HepG2 (cell line): Measurements from ENCODE around the gene MIR17HG. TPM values are rescaled to one million over a fixed set of nuclear protein-coding genes. Genes with fewer than 3 reads are reported as not detected.

Source experiments
- BRD4 ChIP-seq: sonication (generic); formaldehyde crosslinking; IDR thresholded peaks from 2 replicates; pipeline ENCODE4 v1.4.0; 2020; ENCODE audit warnings: missing genetic modification reagents
- CHCHD3 ChIP-seq: sonication (generic); formaldehyde crosslinking; IDR thresholded peaks from 2 replicates; pipeline ENCODE4 v1.8.0; 2022; ENCODE audit warnings: mild to moderate bottlenecking, missing genetic modification reagents, moderate library complexity
- FOXC1 ChIP-seq: sonication (generic); formaldehyde crosslinking; IDR thresholded peaks from 2 replicates; pipeline ENCODE4 v1.8.0; 2022; ENCODE audit warnings: mild to moderate bottlenecking, missing genetic modification reagents, borderline replicate concordance
- HOXD1 ChIP-seq: sonication (generic); formaldehyde crosslinking; IDR thresholded peaks from 2 replicates; pipeline ENCODE4 v1.5.0; 2020; ENCODE audit warnings: missing genetic modification reagents
- MAF1 ChIP-seq: sonication (generic); formaldehyde crosslinking; IDR thresholded peaks from 2 replicates; pipeline ENCODE4 v1.5.0; 2020; ENCODE audit warnings: missing genetic modification reagents, borderline replicate concordance
- MIXL1 ChIP-seq: IDR thresholded peaks from 2 replicates; pipeline ENCODE4 v1.6.1; 2016
- MXI1 ChIP-seq: IDR thresholded peaks from 3 replicates; pipeline ENCODE4 v1.6.1; 2012; ENCODE audit warnings: low read depth, low read length, inconsistent platforms, borderline replicate concordance
- NFKB2 ChIP-seq: sonication (generic); formaldehyde crosslinking; IDR thresholded peaks from 2 replicates; pipeline ENCODE4 v1.4.0; 2020; ENCODE audit warnings: missing genetic modification reagents, borderline replicate concordance
- NFYC ChIP-seq: IDR thresholded peaks from 2 replicates; pipeline ENCODE4 v1.6.1; 2016; ENCODE audit warnings: missing genetic modification reagents, missing compliant biosample characterization
- POLR2AphosphoS5 ChIP-seq: IDR thresholded peaks from 2 replicates; pipeline ENCODE4 v1.6.1; 2012; ENCODE audit warnings: low read depth, low read length
- RFXANK ChIP-seq: IDR thresholded peaks from 2 replicates; pipeline ENCODE4 v1.6.1; 2016
- SUZ12 ChIP-seq: fragments of 150-350 bp; IDR thresholded peaks from 2 replicates; pipeline ENCODE4 v1.6.1; 2014; ENCODE audit warnings: low read depth, low read length
- TP53 ChIP-seq: sonication (generic); formaldehyde crosslinking; conservative IDR thresholded peaks from 2 replicates; pipeline ENCODE4 v1.4.0; 2020; ENCODE audit warnings: missing genetic modification reagents
- ZFAT ChIP-seq: sonication (generic); formaldehyde crosslinking; conservative IDR thresholded peaks from 2 replicates; pipeline ENCODE4 v1.8.1; 2023; ENCODE audit warnings: missing genetic modification reagents, inconsistent platforms
- ZFP36L2 ChIP-seq: sonication (generic); formaldehyde crosslinking; IDR thresholded peaks from 2 replicates; pipeline ENCODE4 v1.4.0; 2020; ENCODE audit warnings: missing genetic modification reagents
- ZFP37 ChIP-seq: sonication (generic); formaldehyde crosslinking; IDR thresholded peaks from 2 replicates; pipeline ENCODE4 v1.4.0; 2020; ENCODE audit warnings: missing genetic modification reagents, borderline replicate concordance
- ZNF143 ChIP-seq: sonication (generic); formaldehyde crosslinking; IDR thresholded peaks from 2 replicates; pipeline ENCODE4 v1.4.0; 2020; ENCODE audit warnings: missing genetic modification reagents
- ZNF674 ChIP-seq: sonication (generic); formaldehyde crosslinking; IDR thresholded peaks from 2 replicates; pipeline ENCODE4 v1.5.0; 2020; ENCODE audit warnings: low read depth, mild to moderate bottlenecking, missing genetic modification reagents
- polyA plus RNA-seq, 8 experiments: library from polyadenylated mRNA; depleted of rRNA in 3 of 8; stranded (reverse) in 7 of 8; unstranded in 1 of 8; fragments of >200 nt; fragmentation: Illumina TruSeq in 4 of 8; extraction: Trizol in 4 of 8; gene quantifications; 2 replicates each; pipeline versions ENCODE4 v1.2.1 to v1.2.3, GENCODE V29; 2011 to 2016; ENCODE audit warnings: low read depth in 4 of 8, missing spikeins in 1 of 8, mixed read lengths in 1 of 8; ENCODE audit not compliant: insufficient read depth in 1 of 8
- total RNA-seq, 5 experiments: library from RNA; depleted of rRNA; stranded (reverse); fragments of >200 nt; fragmentation: Illumina TruSeq; extraction: Trizol; gene quantifications; 2 replicates each; pipeline ENCODE4 v1.2.3, GENCODE V29; 2016; ENCODE audit warnings: low read depth in 1 of 5
- TF ChIP-seq, protein P1 (sequence below): sonication (generic); formaldehyde crosslinking; IDR thresholded peaks from 2 replicates; pipeline ENCODE4 v1.8.0; 2022; ENCODE audit warnings: missing genetic modification reagents, mild to moderate bottlenecking, inconsistent platforms, borderline replicate concordance
- TF ChIP-seq, protein P2 (sequence below): IDR thresholded peaks from 2 replicates; pipeline ENCODE4 v1.6.1; 2016
- TF ChIP-seq, protein P3 (sequence below): sonication (generic); formaldehyde crosslinking; IDR thresholded peaks from 2 replicates; pipeline ENCODE4 v1.8.0; 2022; ENCODE audit warnings: low read depth, missing genetic modification reagents
- TF ChIP-seq, protein P4 (sequence below): sonication (generic); formaldehyde crosslinking; IDR thresholded peaks from 2 replicates; pipeline ENCODE4 v1.5.0; 2020; ENCODE audit warnings: missing genetic modification reagents
- TF ChIP-seq, protein P5 (sequence below): sonication (generic); formaldehyde crosslinking; IDR thresholded peaks from 2 replicates; pipeline ENCODE4 v1.4.0; 2020; ENCODE audit warnings: missing genetic modification reagents, borderline replicate concordance

Gene MIR17HG
- total and polyA plus RNA-seq, 2 of the 13 experiments (the other 11 are each of a cell fraction or from before 2014, with no cell fraction given): 2.5 to 12.3 TPM

DNA sequence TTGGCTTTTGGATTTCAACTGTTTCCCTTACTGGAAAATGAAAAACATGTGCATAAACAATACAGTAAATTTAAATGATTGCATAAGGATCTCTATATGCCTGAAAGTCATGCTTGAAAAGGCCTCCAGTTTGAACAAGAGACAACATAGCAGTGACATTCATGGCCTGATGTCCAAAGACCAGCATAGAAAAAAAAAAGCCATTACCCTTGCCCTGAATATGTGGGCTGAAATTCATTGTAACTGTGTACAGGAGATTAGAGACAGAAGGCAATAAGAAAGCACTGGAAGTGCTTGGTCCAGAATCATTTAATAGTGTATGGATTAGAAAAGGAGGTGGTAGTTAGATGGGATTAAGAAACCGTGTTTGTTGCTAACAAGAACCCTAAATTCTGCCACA lies 15.4 kb downstream of the MIR17HG start (continued):
- TF ChIP-seq TP53 (CRISPR knock-in tag) (no peak), BRD4 (CRISPR knock-in tag) (no peak), NFYC (CRISPR knock-in tag) (no peak), ZNF674 (CRISPR knock-in tag) (no peak), MXI1 (no peak), ZNF143 (CRISPR knock-in tag) (no peak), RFXANK (CRISPR knock-in tag) (no peak), ZFAT (CRISPR knock-in tag) (no peak), SUZ12 (no peak), MAF1 (CRISPR knock-in tag) (no peak), FOXC1 (CRISPR knock-in tag) (no peak), HOXD1 (CRISPR knock-in tag) (no peak), MIXL1 (peak; percentile 61; the same call in 1 of the 2 replicates), POLR2AphosphoS5 (peak; percentile 11; the same call in 1 of the 2 replicates), ZFP37 (CRISPR knock-in tag) (no peak), ZFP36L2 (CRISPR knock-in tag) (no peak), NFKB2 (CRISPR knock-in tag) (no peak), CHCHD3 (CRISPR knock-in tag) (no peak)
- TF ChIP-seq, protein P1, sequence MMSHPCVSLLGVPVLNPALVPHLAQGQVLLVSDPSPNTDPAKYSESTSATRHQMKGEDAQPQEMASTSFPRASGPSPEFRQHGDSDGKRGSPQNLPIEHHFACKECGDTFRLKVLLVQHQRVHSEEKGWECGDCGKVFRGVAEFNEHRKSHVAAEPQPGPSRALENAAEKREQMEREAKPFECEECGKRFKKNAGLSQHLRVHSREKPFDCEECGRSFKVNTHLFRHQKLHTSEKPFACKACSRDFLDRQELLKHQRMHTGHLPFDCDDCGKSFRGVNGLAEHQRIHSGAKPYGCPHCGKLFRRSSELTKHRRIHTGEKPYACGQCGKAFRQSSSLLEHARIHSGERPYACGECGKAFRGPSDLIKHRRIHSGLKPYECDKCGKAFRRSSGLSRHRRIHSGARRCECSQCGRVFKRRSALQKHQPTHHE (CRISPR knock-in tag): no peak
- TF ChIP-seq, protein P2, sequence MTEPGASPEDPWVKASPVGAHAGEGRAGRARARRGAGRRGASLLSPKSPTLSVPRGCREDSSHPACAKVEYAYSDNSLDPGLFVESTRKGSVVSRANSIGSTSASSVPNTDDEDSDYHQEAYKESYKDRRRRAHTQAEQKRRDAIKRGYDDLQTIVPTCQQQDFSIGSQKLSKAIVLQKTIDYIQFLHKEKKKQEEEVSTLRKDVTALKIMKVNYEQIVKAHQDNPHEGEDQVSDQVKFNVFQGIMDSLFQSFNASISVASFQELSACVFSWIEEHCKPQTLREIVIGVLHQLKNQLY (CRISPR knock-in tag): no peak
- TF ChIP-seq, protein P3, sequence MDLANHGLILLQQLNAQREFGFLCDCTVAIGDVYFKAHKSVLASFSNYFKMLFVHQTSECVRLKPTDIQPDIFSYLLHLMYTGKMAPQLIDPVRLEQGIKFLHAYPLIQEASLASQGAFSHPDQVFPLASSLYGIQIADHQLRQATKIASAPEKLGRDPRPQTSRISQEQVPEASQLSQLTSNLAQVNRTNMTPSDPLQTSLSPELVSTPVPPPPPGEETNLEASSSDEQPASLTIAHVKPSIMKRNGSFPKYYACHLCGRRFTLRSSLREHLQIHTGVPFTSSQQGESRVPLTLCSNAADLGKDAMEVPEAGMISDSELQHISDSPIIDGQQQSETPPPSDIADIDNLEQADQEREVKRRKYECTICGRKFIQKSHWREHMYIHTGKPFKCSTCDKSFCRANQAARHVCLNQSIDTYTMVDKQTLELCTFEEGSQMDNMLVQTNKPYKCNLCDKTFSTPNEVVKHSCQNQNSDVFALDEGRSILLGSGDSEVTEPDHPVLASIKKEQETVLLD: no peak
- TF ChIP-seq, protein P4, sequence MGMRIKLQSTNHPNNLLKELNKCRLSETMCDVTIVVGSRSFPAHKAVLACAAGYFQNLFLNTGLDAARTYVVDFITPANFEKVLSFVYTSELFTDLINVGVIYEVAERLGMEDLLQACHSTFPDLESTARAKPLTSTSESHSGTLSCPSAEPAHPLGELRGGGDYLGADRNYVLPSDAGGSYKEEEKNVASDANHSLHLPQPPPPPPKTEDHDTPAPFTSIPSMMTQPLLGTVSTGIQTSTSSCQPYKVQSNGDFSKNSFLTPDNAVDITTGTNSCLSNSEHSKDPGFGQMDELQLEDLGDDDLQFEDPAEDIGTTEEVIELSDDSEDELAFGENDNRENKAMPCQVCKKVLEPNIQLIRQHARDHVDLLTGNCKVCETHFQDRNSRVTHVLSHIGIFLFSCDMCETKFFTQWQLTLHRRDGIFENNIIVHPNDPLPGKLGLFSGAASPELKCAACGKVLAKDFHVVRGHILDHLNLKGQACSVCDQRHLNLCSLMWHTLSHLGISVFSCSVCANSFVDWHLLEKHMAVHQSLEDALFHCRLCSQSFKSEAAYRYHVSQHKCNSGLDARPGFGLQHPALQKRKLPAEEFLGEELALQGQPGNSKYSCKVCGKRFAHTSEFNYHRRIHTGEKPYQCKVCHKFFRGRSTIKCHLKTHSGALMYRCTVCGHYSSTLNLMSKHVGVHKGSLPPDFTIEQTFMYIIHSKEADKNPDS (CRISPR knock-in tag): no peak
- TF ChIP-seq, protein P5, sequence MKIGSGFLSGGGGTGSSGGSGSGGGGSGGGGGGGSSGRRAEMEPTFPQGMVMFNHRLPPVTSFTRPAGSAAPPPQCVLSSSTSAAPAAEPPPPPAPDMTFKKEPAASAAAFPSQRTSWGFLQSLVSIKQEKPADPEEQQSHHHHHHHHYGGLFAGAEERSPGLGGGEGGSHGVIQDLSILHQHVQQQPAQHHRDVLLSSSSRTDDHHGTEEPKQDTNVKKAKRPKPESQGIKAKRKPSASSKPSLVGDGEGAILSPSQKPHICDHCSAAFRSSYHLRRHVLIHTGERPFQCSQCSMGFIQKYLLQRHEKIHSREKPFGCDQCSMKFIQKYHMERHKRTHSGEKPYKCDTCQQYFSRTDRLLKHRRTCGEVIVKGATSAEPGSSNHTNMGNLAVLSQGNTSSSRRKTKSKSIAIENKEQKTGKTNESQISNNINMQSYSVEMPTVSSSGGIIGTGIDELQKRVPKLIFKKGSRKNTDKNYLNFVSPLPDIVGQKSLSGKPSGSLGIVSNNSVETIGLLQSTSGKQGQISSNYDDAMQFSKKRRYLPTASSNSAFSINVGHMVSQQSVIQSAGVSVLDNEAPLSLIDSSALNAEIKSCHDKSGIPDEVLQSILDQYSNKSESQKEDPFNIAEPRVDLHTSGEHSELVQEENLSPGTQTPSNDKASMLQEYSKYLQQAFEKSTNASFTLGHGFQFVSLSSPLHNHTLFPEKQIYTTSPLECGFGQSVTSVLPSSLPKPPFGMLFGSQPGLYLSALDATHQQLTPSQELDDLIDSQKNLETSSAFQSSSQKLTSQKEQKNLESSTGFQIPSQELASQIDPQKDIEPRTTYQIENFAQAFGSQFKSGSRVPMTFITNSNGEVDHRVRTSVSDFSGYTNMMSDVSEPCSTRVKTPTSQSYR: peak; percentile 11; the same call in 1 of the 2 replicates
